RWPE1 (cell line): ENCODE measurements around the gene ABCA5.
"Not testable (repeated sequence)": the region's sequence is repeated elsewhere in the genome, so short reads cannot be mapped to it uniquely, and the experiment has no call there.

Source experiments
- CTCF ChIA-PET: fragments of 350-600 bp; sonication (Branson Sonifier 250); formaldehyde crosslinking; extraction: SDS; loops from one replicate; lab custom pipeline; 2021; lab: Yijun Ruan, JAX
- POLR2A ChIA-PET: fragments of 400-600 bp; formaldehyde crosslinking; extraction: SDS; loops from one replicate; lab custom pipeline; 2020; ENCODE audit warnings: antibody characterized with exemption; ENCODE audit not compliant: low non-redundant PET; lab: Yijun Ruan, JAX
- DNase-seq: peaks from one replicate; pipeline ENCODE4 v3.0.0; 2012; ENCODE audit warnings: low spot score
- H3K27ac ChIP-seq: fragments of 450-650 bp; 2 replicates; pipeline ENCODE4 v1.5.1; 2017
- TF ChIP-seq, protein P1 (sequence below): fragments of 450-650 bp; conservative IDR thresholded peaks from 2 replicates; pipeline ENCODE4 v1.5.1; 2017; ENCODE audit warnings: low read depth, mild to moderate bottlenecking

The ABCA5 gene

GRCh38 chr17:69300222-69300621 is 26.7 kb downstream of the ABCA5 start:
- no peak overlapping the region for H3K27ac ChIP-seq
- ChIA-PET CTCF (no interaction called here), POLR2A (no interaction called here)
- DNase-seq: no peak
- TF ChIP-seq, protein P1, sequence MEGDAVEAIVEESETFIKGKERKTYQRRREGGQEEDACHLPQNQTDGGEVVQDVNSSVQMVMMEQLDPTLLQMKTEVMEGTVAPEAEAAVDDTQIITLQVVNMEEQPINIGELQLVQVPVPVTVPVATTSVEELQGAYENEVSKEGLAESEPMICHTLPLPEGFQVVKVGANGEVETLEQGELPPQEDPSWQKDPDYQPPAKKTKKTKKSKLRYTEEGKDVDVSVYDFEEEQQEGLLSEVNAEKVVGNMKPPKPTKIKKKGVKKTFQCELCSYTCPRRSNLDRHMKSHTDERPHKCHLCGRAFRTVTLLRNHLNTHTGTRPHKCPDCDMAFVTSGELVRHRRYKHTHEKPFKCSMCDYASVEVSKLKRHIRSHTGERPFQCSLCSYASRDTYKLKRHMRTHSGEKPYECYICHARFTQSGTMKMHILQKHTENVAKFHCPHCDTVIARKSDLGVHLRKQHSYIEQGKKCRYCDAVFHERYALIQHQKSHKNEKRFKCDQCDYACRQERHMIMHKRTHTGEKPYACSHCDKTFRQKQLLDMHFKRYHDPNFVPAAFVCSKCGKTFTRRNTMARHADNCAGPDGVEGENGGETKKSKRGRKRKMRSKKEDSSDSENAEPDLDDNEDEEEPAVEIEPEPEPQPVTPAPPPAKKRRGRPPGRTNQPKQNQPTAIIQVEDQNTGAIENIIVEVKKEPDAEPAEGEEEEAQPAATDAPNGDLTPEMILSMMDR: no peak

DNA sequence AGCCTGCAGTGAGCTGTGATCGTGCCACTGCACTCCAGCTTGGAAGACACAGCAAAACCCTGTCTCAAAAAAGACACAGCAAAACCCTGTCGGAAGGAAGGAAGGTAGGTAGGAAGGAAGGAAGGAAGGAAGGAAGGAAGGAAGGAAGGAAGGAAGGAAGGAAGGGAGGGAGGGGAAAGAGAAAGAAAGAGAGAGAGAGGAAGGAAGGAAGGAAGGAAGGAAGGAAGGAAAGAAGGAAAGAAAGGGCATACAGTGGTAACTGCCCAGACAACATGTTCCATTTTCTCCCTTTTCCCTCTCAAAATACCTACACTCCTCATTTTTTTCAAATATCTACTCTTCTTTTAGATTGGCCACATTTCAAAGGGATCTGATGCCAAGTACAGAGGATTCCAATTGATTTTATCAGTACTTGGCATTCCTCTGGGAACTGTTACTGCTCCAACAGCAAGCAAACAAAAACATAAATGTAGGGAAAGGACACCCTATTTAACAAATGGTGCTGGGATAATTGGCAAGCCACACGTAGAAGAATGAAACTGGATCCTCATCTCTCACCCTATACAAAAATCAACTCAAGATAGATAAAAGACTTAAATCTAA is 28.7 kb downstream of the ABCA5 start:
- DNase-seq, H3K27ac ChIP-seq, POLR2A ChIA-PET, CTCF ChIA-PET: not testable (repeated sequence)

DNA sequence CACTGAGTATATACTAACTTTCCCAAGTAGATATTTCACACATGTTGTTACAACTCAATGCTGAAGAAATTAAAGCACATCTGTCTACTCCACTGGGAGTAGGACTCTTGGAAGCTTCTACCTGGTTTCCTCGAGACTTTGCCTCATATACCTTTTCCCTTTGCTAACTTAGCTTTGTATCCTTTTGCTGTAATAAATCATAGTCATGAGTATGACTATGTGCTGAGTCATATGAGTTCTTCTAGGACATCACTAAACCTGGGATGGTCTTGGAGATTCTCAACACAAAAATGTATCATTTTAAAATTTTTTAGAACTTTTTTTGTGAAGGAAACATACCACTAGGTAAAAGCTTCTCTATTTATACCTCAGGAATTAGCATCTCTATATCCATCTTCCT is 39.8 kb downstream of the ABCA5 start:
- ChIA-PET POLR2A (no interaction called here), CTCF (no interaction called here)
- TF ChIP-seq, protein P1: no peak
- peak; percentile 32 for DNase-seq
- no peak overlapping the region for H3K27ac ChIP-seq

GRCh38 chr17:69286257-69286656 is 40.7 kb downstream of the ABCA5 start:
- DNase-seq: peak; percentile 27
- CTCF ChIA-PET: no interaction called here
- POLR2A ChIA-PET: no interaction called here

DNA sequence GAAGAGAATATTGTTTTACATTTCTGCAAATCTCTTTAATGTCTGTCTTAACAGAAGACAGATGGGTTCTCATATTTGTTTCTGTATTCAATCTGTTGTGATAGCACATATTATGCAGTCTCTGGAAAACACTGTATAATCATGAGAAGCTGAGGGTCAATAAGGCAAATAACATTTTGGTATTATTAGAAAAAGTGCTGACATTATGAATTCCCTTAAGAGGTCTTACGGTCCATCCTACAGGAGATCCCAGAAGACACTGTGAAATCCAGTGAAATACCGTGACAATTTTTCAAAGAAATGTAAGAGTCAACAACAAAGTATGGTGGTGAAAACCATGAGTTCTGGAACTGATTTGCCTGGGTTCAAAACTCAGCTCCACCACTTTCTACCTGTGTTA is 42.3 kb downstream of the ABCA5 start:
- ChIA-PET POLR2A (no interaction called here), CTCF (interaction anchor here (1.3 kb wide), 1 partner anchor 38 kb away, joined by 3 read pairs; no protein-coding TSS in a partner anchor)
- DNase-seq: no peak
- TF ChIP-seq, protein P1: no peak
- H3K27ac ChIP-seq: no peak overlapping the region

More at GRCh38 chr17:69286257-69286656, 40.7 kb downstream of the ABCA5 start:
- TF ChIP-seq, protein P1: no peak
- no peak overlapping the region for H3K27ac ChIP-seq

DNA sequence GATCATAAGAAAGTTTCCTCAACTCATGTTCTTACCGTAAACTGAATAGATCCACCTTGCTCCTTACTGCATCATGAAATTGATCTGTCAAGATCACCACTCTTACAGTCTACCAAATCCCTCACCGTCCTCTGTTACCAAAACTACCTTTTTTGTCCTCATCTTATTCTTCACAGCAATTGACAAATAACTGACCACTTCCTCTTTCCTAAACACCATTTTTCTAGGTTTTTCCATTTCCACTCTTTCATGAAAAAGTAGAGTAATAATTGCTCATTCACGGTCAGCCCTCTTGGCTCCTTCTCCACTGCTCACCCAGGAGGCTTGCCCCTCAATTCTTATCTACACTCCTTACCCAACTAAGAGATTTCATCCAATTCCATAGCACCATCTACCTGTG is 44.9 kb downstream of the ABCA5 start:
- CTCF ChIA-PET: no interaction called here
- TF ChIP-seq, protein P1: no peak
- no peak overlapping the region for H3K27ac ChIP-seq
- POLR2A ChIA-PET: no interaction called here
- no peak for DNase-seq

GRCh38 chr17:69276279-69276678 is 50.7 kb downstream of the ABCA5 start:
- POLR2A ChIA-PET, CTCF ChIA-PET: not testable (repeated sequence)

More at GRCh38 chr17:69276279-69276678, 50.7 kb downstream of the ABCA5 start:
- DNase-seq, H3K27ac ChIP-seq: not testable (repeated sequence)
